Stomach (tissue), 4 donors: Measurements from ENCODE around the gene EVC.

Experiments used
- POLR2A ChIP-seq, 4 donors: fragments of 450-650 bp; IDR thresholded peaks; one replicate each; pipeline ENCODE4 v1.6.1; 2016; ENCODE audit warnings: antibody characterized with exemption in 4 of 4, control low read depth in 2 of 4, mild to moderate bottlenecking in 1 of 4, moderate library complexity in 1 of 4
- TF ChIP-seq, protein P1 (sequence below), 7 experiments: fragments of 450-650 bp in 4 of 7; fragments of 200-600 bp in 3 of 7; sonication (generic) in 3 of 7; IDR thresholded peaks; one replicate each; pipeline ENCODE4 v1.5.1; 2016 to 2019; ENCODE audit warnings: antibody characterized with exemption in 7 of 7, control low read depth in 2 of 7, mild to moderate bottlenecking in 1 of 7

DNA sequence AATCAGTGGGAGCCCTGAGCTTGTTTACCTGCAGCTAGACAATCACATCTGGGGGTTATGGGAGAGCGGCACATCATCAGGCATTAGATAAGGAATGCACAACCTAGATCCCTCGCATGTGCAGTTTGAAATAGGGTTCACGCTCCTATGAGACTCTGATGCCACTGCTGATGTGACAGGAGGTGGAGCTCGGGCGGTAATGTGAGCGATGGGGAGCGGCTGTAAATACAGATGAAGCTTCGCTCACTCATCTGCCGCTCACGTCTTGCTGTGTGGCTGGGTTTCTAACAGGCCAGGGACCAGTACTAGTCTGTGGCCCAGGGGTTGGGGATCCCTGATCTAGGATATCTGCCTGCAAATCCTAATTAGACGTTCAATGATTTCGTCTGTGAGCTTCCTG is 91.6 kb downstream of the EVC start:
- no peak for TF ChIP-seq POLR2A (IDR thresholded peaks at IDR 0.05)
- TF ChIP-seq, protein P1, sequence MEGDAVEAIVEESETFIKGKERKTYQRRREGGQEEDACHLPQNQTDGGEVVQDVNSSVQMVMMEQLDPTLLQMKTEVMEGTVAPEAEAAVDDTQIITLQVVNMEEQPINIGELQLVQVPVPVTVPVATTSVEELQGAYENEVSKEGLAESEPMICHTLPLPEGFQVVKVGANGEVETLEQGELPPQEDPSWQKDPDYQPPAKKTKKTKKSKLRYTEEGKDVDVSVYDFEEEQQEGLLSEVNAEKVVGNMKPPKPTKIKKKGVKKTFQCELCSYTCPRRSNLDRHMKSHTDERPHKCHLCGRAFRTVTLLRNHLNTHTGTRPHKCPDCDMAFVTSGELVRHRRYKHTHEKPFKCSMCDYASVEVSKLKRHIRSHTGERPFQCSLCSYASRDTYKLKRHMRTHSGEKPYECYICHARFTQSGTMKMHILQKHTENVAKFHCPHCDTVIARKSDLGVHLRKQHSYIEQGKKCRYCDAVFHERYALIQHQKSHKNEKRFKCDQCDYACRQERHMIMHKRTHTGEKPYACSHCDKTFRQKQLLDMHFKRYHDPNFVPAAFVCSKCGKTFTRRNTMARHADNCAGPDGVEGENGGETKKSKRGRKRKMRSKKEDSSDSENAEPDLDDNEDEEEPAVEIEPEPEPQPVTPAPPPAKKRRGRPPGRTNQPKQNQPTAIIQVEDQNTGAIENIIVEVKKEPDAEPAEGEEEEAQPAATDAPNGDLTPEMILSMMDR (IDR thresholded peaks at IDR 0.05): no peak
